Activated B cell treated with CpG ODN at 0.5 μM for 24 hours (primary cell): Measurements from ENCODE around the gene CERS6. TPM values are rescaled to one million over a fixed set of nuclear protein-coding genes. Genes with fewer than 3 reads are reported as not detected.

Experiments
- ATAC-seq: fragments of 200-7000 bp; cut with Tn5 transposase; one replicate; pipeline ENCODE4 v1.10.0; 2021; ENCODE audit warnings: low read depth, mild to moderate bottlenecking, moderate library complexity
- CTCF ChIA-PET: fragments of 350-600 bp; sonication (Branson Sonifier 250); formaldehyde crosslinking; loops from one replicate; lab custom pipeline; 2021; ENCODE audit warnings: antibody characterized with exemption; lab: Charles Lee
- POLR2A ChIA-PET: fragments of 350-600 bp; sonication (Branson Sonifier 250); formaldehyde crosslinking; loops from one replicate; lab custom pipeline; 2021; ENCODE audit warnings: antibody characterized with exemption; lab: Charles Lee
- DNase-seq: peaks from one replicate; pipeline ENCODE4 v3.0.0; 2022
- H3K27ac Mint-ChIP-seq: one replicate; pipeline ENCODE4 v1.8.0; 2020; ENCODE audit warnings: mixed read lengths
- H3K27me3 Mint-ChIP-seq: one replicate; pipeline ENCODE4 v1.8.0; 2021; ENCODE audit warnings: mixed read lengths
- H3K36me3 Mint-ChIP-seq: one replicate; pipeline ENCODE4 v1.8.0; 2021; ENCODE audit warnings: low read depth, mixed read lengths
- H3K4me1 Mint-ChIP-seq: one replicate; pipeline ENCODE4 v1.8.0; 2021; ENCODE audit warnings: mixed read lengths
- H3K4me3 Mint-ChIP-seq: one replicate; pipeline ENCODE4 v1.8.0; 2020; ENCODE audit warnings: mild to moderate bottlenecking, mixed read lengths
- H3K9me3 Mint-ChIP-seq: one replicate; pipeline ENCODE4 v1.8.0; 2020; ENCODE audit warnings: mixed read lengths
- intact Hi-C: fragments of 100-400 bp; cut with micrococcal nuclease; formaldehyde crosslinking; loops from one replicate; pipeline ENCODE4 v1.15.1; 2024
- total RNA-seq: library from RNA; stranded (reverse); gene quantifications from 2 replicates; pipeline ENCODE4 v1.2.3, GENCODE V29; 2022
- TF ChIP-seq, protein P1 (sequence below): fragments of 200-600 bp; IDR thresholded peaks from one replicate; pipeline ENCODE4 v1.8.0; 2022; ENCODE audit warnings: antibody characterized with exemption, mild to moderate bottlenecking

CERS6 gene
- total RNA-seq, 1 donor from 2014 or later = 5.3 TPM

DNA sequence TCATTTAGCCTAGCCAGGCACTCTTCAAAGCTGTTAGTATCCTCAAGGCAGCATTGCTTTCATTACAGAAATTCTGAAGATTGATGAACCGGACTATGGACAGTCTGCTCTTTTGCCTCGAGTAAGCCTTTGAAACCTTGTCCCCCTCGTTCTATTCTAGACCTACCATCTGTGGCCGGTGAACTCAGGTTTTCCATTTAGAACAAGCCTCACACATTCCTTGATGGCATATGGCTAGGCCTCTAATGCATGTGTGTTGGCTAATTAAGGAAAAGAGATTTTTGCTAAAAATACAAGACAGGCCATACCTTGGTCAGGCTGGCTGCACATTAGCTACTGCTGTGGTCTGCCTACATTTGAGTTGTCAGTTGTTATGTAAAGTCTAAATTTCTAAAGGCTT lies 111.8 kb downstream of the CERS6 start:
- ATAC-seq (no peak), DNase-seq (no peak)
- H3K4me1 Mint-ChIP-seq = peaks cover 25% of the 10 kb centered on the region
- intact Hi-C loops = loop anchor here (1.0 kb wide), 1 partner anchor 13 kb away; no protein-coding TSS in a partner anchor
- H3K9me3 Mint-ChIP-seq = no peaks in the 10 kb centered on the region
- no peaks in the 10 kb centered on the region for H3K27me3 Mint-ChIP-seq
- no peak overlapping the region for H3K4me3 Mint-ChIP-seq
- H3K36me3 Mint-ChIP-seq = no peaks in the 10 kb centered on the region
- ChIA-PET CTCF (no interaction called here), POLR2A (no interaction called here)
- TF ChIP-seq, protein P1, sequence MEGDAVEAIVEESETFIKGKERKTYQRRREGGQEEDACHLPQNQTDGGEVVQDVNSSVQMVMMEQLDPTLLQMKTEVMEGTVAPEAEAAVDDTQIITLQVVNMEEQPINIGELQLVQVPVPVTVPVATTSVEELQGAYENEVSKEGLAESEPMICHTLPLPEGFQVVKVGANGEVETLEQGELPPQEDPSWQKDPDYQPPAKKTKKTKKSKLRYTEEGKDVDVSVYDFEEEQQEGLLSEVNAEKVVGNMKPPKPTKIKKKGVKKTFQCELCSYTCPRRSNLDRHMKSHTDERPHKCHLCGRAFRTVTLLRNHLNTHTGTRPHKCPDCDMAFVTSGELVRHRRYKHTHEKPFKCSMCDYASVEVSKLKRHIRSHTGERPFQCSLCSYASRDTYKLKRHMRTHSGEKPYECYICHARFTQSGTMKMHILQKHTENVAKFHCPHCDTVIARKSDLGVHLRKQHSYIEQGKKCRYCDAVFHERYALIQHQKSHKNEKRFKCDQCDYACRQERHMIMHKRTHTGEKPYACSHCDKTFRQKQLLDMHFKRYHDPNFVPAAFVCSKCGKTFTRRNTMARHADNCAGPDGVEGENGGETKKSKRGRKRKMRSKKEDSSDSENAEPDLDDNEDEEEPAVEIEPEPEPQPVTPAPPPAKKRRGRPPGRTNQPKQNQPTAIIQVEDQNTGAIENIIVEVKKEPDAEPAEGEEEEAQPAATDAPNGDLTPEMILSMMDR = no peak
- no peak overlapping the region for H3K27ac Mint-ChIP-seq

DNA sequence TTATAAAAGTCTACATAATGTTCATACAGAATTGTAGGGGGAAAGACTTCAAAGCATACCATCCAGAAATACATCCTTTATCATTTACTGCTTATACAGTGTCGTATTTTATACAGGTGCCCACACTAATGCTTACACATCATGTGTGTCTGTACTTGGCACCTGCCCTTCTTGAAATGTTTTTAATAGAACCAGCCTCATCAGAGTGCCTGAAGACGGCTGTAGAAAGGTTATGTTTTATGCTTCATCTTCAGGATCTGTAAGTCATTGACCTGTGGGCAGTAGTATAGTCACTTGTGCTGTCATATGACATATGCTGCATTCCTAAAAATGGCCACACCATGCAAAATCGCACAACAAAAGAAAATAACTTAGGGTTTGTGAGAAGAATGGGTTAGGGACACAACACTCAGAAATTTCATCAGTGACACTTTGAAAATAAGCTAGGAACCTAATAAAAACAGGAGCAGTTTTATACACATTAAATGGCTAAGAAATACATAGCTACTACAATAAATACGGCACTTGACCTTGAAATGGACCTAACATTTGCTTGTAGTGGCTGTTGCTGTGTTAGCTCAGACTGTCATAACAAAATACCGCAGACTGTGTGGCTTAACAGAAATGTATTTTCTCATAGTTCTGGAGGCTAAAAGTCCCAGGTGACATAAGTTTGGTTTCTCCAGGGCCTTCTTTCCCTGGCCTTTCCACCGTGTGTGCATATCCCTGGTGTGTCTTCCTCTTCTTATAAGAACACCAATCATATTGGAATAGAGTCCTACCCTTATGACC lies 112.6 kb downstream of the CERS6 start:
- intact Hi-C loops = no loop called here
- H3K27ac Mint-ChIP-seq = no peak overlapping the region
- ChIA-PET CTCF (no interaction called here), POLR2A (interaction anchor here (0.5 kb wide), 1 partner anchor 31 kb away, joined by 4 read pairs; no protein-coding TSS in a partner anchor)
- DNase-seq = no peak
- ATAC-seq = no peak
- no peaks in the 10 kb centered on the region for H3K36me3 Mint-ChIP-seq
- no peak overlapping the region for H3K4me3 Mint-ChIP-seq
- peaks cover 32% of the 10 kb centered on the region for H3K4me1 Mint-ChIP-seq
- no peaks in the 10 kb centered on the region for H3K9me3 Mint-ChIP-seq
- TF ChIP-seq, protein P1 = no peak
- H3K27me3 Mint-ChIP-seq = no peaks in the 10 kb centered on the region

DNA sequence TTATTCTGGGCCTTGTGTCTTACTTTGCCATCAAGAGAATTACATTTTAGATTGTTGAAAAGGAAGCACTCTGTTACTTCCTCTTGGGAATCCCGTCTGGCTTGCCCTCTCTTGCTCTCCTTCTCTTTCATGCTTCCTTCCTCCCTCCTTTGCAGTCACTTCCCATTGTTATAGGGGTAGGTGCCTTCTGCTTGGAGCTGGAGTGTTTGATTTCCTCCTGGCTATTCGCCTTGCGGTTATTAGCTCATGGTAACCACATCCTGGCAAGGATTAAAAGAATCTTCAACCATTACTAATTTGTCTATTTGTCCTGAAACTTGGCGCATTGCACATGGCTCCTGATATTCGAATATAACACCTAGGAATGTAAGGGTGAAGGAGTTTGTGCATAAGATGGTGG lies 115.0 kb downstream of the CERS6 start:
- ATAC-seq (no peak), DNase-seq (no peak)
- TF ChIP-seq, protein P1 = no peak
- Mint-ChIP-seq H3K36me3 (no peaks in the 10 kb centered on the region), H3K9me3 (peaks cover 5% of the 10 kb centered on the region), H3K4me3 (no peak overlapping the region), H3K27me3 (no peaks in the 10 kb centered on the region), H3K27ac (no peak overlapping the region), H3K4me1 (peaks cover 35% of the 10 kb centered on the region)
- POLR2A ChIA-PET = no interaction called here
- intact Hi-C loops = no loop called here
- CTCF ChIA-PET = no interaction called here

DNA sequence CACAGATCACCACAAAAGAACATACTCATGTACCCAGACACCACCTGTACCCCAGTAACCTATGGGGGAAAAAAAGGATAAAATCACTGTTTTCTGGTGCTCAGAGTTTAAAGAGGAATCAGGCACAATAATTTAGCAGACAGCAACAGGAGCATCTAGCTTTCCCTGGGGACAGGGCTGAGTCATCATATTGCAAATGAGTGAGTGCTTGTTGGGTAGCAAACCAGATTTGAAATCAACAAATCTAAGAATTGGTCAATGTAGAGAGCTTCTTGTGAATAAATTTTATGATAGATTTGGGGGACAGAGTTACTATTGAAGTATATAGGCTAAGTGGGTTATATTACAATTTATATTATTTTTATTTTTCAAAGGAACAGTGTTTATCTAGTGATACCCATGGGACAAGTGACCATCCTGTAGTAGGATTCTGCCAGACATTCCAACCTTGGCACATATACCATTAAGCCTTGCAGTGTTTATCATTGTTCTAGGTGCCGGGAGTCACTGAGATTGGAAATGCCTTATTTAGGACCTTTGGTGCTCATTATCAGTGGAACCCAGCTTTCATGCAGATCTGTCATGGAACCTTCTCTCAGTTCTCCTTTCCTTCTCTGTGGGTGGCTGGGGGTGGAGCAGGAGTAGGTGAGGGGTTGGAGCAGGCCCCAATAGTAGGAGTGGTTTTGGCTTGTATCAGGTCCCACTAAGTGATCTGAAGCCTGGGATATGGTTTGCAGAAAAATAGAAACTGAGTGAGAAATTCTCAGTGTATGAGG lies 117.2 kb downstream of the CERS6 start:
- no peak for DNase-seq
- ChIA-PET POLR2A (no interaction called here), CTCF (no interaction called here)
- no peaks in the 10 kb centered on the region for H3K36me3 Mint-ChIP-seq
- no peak overlapping the region for H3K27ac Mint-ChIP-seq
- TF ChIP-seq, protein P1 = no peak
- peaks cover 34% of the 10 kb centered on the region for H3K4me1 Mint-ChIP-seq
- peaks cover 5% of the 10 kb centered on the region for H3K9me3 Mint-ChIP-seq
- no peaks in the 10 kb centered on the region for H3K27me3 Mint-ChIP-seq
- no peak overlapping the region for H3K4me3 Mint-ChIP-seq
- intact Hi-C loops = no loop called here
- no peak for ATAC-seq
